GM13977 (cell line): Measurements from ENCODE around the gene NPSR1.
A peak's percentile ranks its signal among the peaks of the same experiment; 100 is the strongest.
"Not testable (repeated sequence)": the region's sequence is repeated elsewhere in the genome, so short reads cannot be mapped to it uniquely, and the experiment has no call there.

Experiments used
- DNase-seq: peaks from one replicate; pipeline ENCODE4 v3.0.0; 2012; ENCODE audit warnings: low spot score
- CTCF ChIP-seq: IDR thresholded peaks from 2 replicates; pipeline ENCODE4 v1.5.1; 2012; ENCODE audit warnings: mild to moderate bottlenecking, control low read depth; ENCODE audit not compliant: insufficient read depth; ENCODE audit errors: extremely low read depth, missing control alignments
- in situ Hi-C: fragments of 300-500 bp; cut with MboI; formaldehyde crosslinking; loops from one replicate; pipeline ENCODE4 v1.12.0; 2022; ENCODE audit warnings: low sequenced_read_pairs, low pct_unique_long_range_greater_than_20kb, mixed read lengths, inconsistent platforms; ENCODE audit not compliant: unreplicated experiment

NPSR1 gene

GRCh38 chr7:34787586-34787985 is 129.6 kb downstream of the NPSR1 start:
- no peak for DNase-seq
- in situ Hi-C loops, result no loop called here
- TF ChIP-seq CTCF, result no peak

DNA sequence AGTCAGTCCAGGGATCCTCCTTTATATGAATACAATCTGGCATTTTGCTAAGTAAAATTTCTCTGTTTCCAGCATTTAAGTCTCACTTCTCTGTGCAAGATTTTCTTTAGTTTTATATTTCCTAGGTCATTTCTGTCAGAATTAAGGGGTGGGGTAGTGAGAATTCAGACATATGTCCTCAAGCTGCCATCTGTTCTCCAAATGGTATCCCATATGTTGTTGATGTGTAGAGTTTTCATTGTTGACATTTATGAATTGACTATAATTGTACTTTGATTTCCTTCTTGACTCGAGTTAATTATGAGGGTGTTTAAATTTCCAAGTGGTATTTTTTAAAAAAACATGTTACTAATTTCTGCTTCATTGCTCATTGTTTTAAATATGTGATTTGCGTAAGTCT is 148.8 kb downstream of the NPSR1 start:
- DNase-seq, result no peak
- in situ Hi-C loops, result no loop called here
- no peak for TF ChIP-seq CTCF

DNA sequence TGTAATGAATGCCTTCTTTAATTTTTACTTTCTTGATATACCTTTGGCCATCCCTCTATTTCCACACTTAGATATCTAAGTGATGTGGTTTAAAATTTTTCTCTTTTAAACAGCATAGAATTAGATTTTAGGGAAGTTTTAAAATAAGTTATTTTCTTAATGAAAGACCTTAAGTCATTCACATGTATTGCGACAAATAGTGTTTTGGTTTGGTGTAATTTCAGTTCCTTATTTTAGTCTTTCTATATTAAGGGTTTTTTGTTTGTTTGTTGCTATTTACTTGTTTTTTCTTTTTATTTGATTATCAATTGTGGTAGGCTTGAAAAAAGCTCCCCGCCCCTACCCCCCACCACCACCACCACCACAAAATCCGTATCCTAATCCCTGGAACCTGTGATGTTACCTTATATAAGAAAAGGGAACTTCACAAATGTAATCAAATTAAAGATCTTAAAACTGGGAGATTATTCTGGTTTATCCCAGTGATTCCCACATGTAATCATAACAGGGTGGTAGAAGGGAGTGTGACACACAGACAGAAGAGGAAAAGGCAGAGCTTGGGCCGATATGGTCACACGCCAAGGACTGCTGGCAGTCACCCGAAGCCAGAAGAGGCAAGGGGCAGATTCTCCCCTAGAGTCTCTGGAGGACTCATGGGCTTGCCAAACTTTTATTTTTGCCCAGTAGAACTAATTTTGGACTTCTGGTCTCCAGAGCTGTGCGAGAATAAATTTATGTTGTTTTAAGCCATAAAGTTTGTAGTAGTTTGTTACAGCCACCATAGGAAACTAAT is 149.7 kb downstream of the NPSR1 start:
- in situ Hi-C loops, result no loop called here
- DNase-seq, result no peak
- TF ChIP-seq CTCF, result no peak

DNA sequence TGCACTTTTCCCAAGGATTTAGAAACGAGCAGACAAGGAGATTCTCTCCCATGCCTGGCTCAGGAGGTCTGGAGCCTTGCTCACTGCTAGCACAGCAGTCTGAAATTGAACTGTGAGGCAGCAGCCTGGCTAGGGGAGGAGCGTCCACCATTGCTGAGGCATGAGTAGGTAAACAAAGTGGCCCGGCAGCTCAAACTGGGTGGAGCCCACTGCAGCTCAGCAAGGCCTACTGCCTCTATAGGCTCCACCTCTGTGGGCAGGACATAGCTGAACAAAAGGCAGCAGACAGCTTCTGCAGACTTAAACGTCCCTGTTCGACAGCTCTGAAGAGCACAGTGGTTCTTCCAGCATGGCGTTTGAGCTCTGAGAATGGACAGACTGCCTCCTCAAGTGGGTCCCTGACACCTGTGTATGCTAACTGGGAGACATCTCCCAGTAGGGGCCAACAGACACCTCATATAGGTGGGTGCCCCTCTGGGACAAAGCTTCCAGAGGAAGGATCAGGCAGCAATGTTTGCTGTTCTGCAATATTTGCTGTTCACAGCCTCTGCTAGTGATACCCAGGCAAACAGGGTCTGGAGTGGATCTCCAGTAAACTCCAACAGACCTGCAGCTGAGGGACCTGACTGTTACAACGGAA is 156.3 kb downstream of the NPSR1 start:
- DNase-seq, in situ Hi-C loops: not testable (repeated sequence)

DNA sequence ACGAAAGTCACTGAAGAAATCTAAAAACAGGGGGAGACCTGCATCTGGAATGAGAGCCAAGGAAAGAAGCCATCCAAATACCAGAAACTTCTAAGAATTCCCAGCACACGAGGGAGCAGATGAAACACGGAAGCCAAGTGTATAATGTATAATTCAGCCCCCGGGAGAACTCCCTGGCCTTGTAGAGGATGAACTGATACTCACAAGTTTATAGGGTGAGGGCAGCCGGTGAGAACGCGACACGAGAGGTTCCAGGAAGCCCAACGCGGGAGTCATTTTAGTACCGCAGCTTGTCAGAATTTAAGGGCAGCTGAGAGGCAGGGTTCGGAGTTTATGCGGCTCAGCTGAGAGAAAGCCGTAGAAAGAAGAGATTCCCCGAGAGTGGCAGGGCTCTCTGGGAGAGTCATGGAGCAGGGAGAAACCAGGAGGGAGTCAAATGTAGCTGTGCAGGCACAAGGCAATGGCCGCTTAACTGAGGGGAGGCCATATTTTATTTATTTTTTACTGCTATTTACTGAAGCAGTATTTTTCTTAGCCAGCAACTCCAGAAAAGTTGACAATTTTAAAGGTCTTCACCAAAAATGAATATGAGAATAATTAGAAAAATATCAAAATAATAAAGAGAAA is 164.0 kb downstream of the NPSR1 start:
- no peak for TF ChIP-seq CTCF
- DNase-seq, result no peak
- in situ Hi-C loops, result no loop called here

GRCh38 chr7:34823650-34824258 is 165.7 kb downstream of the NPSR1 start:
- DNase-seq, result peak; percentile 49
- peak; percentile 86 for TF ChIP-seq CTCF

More at GRCh38 chr7:34823650-34824258, 165.7 kb downstream of the NPSR1 start:
- in situ Hi-C loops, result no loop called here
